ENCODE results near the gene CD209.

- TF ChIP-seq CTCF (IDR thresholded peaks at IDR 0.05), result no peak
- no peak for TF ChIP-seq ZFX (IDR thresholded peaks at IDR 0.05; ENCODE audit: borderline replicate concordance)
These were observed 28.4 kb upstream of the CD209 start for GRCh38 chr19:7775761-7776160.
